ENCODE measurements around the gene HSD17B2.

HSD17B2 gene

DNA sequence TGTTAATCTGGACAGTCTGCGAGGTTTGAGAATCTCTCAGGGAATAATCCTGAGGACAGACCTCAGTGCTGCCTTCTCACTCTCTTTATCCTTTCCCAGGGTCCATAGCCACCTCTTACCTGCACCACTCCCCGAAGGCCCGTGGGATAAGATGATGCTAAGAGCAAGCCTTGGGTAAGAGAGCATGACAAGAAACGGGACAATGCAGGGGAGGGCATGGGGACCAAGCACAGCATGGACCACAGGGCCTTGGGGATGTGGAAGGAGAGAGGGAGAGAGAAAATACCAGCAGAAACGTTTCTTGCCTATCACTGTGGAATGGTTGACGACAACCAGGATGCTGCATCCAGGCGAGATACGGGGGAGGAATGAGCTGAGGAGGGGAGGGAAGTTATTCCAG, 15.5 kb upstream of the HSD17B2 start:
- no peak for DNase-seq

DNA sequence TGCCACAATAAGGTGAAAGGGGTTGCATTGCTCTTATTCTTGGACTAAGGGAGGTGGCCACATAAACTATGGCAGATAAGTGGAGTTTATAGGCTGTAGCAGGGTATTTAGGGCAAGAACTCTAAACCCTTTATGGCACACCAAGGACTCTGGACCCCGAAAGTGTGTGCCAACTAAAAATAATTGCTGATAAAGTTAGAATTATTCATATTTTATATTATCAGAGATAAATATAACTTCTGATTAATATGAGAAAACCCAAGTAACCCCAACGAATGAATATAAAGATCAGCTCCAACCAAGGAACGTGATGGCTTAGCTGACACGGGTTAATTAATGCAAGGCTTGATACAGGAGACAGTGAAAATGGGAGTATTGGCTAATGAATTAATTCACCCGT, 15.0 kb upstream of the HSD17B2 start:
- DNase-seq: no peak

DNA sequence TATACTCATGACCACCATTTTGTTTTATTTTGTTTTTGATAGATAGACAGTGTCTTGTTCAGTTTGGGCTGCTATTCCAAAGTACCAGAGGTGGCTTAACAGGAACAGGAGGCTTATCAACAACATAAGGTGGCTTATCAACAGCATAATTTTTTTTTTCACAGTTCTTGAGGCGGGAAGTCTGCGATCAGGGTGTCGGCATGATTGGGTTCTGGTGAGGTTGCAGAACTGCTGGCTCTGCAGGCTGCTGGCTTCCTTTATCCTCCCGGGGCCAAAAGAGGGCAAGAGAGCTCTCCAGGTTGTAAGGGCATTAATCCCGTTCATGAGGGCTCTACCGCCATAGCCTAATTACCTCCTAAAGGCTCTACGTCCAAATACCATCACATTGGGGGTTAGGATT, 11.8 kb upstream of the HSD17B2 start:
- DNase-seq: no peak

DNA sequence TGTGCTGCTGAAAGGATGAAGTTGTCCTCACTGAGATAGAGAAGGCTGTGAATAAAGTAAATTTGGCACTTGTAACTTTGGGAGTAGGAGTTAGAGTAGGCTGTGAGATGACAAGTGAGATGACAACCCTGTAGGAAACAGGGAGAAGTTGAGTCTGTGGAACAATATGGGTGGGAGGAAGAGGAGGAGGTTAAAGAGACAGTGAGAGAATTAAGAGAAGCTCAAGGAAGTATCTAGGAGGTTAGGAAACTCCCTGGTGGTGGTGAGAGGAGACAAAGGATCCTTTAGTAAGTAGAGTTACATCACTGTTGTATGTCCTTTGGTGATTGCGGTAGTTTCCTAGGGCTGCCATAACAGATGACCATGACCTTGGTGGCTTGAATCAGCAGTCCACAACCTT, 10.7 kb upstream of the HSD17B2 start:
- no peak for DNase-seq

DNA sequence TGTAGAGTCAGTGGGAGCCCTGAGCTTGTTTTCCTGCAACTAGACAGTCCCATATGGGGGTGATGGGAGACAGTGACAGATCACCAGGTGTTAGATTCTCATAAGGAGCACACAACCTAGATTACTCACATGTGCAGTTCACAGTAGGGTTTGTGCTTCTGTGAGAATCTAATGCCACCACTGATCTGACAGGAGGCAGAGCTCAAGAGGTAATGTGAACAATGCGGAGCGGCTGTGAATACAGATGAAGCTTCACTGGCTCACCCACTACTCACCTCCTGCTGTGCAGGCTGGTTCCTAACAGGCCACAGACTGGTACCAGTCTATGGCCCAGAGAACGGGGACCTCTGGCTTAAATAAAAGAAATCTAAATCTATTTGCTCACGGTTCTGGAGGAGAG, 10.2 kb upstream of the HSD17B2 start:
- no peak for DNase-seq

DNA sequence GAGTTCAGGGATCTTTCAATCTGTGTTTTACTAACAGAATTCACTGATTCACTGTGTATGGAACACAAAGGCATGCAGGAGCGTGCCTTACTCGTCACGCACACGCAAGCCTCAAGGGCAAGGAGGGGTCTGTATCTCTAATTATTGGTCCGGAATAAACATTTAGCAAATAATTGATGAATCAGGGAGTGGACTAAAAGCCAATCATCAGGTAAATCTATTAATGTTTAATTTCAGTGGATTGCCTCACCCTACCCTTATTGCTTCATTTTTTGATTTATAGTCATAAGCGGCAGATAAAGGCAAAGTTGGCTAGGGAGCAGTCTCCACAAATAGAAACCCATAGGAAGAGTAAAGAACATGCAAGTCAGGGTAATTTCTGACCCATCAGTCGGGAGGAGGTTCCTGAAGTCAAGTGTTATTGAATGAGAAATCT, 7.4 kb upstream of the HSD17B2 start:
- no peak for DNase-seq

DNA sequence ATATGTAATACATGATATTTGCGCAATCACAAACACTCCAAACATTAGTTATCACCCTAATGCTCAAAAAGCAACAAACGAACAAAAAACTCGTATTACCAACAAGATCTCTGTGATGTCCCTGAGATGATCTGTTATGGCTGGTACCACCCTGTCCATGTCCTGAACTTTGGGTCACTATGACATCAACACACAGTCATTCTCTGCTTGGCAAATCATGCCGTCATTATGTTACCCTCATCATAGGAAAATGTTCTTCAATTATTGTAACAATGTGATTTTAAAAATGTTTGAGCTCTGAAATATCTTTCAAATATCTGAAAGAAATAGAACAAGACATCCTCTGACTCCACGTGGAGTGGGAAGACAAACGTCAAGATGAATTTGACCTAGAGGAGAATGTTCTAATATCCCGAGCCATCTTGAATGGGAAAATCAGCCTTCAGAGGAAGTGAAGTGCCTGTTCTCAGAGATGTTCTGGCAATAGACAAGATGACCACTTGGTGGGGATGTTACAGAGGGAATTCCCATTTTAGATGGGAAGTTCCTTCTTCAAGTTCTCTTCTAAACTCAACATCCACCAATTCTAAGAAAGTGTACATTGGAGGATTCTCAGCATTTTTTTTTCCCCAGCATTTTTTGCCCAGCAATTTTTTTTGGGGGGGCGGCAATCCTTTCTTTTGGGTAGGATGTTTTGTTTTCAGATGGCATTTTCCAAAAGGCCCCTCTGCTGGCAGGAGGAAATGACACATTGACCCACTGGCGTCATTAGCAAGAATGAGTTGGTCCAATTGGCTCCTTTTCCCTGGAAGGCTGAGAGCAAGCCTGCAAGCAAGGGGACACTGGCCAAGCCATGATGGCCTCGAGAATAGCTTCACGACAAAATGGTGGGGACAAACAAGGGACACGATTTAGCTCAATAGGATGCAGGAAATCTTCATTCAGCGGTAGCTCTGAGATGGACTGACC, 3.7 kb upstream of the HSD17B2 start:
- DNase-seq: no peak

DNA sequence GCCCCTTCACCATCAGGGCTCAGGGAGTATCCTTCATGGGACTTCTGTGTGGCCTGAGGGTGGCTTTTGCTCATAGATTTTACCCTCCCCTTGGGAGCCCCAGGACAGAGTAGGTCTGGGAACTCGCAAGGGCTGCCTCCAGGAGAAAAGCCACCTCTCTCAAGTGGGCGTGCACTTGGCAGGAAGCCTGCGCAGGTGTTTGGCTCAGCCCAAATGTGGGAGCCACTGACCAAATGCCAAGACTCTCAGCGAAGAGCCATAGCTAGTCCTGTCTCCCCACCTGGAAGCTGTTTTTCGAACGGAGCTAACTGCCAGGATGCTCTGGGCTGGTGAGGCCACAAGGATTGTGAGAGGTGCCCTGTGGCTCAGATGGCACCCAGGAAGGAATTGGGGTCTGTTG, 2.0 kb upstream of the HSD17B2 start:
- no peak for DNase-seq

DNA sequence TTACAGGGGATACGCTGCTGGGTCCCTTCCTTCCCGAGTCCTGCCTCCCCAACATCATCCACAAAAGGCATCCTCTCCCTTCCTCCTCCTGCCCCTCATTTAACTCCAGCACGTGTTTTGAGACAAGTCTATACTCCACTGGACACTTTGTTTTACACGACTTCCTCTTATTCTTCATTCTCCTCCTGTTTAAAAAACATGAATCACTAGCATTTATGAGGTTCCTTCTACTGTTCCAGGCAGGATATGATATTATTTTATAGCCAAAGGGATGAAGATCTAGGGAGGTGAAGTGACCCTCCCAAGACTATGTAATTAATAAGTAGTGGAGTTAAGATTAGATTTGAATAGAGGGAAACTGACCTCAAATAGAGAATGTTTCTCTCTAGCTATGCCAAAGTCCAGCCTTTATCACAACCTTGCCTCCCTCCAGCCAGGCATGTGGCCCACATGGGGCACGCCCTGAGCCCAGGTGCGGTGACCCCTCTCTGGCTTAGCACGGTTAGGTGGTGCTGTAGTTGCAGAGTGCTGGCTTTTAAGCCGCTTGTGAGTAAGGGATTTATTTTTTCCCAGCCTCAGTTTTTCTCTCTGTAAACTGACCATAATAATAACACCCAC, 1.3 kb upstream of the HSD17B2 start:
- no peak for DNase-seq

DNA sequence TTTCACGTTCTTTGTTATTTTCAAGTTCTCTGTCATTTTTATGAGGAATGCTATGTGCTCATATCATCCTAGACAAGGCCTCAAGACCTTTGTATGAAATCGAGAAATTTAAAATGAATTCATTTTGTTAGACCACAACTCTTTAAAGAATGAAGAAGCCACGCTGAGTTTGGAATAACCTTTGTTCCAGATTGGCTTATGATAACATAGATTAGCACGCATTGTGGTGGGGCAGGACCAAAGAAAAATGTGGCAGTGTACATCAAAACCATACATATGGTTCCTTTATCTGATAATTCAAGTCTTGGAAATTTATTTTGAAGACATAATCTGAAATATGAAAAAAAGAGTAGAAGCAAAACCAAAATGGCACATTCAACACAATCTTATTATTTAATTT, 2.2 kb downstream of the HSD17B2 start:
- no peak for DNase-seq

DNA sequence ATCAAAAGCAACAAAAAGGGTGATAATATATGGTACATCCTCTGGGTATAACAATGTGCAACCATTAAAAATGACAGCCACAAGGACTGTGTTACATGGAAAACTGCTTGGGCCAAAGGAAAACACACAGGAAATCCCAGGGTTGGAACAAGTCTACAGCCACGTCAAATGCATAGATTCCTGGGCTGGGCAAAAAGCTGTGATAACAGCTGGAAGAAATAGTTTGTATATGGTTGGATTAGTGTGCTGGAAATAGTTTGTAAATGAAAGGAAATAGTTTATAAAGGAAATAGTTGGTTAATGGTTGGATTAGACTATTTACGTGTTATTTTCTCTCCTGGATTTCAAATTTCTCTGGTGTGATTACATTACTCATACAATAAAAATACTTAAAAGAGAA, 2.6 kb downstream of the HSD17B2 start:
- DNase-seq: no peak

DNA sequence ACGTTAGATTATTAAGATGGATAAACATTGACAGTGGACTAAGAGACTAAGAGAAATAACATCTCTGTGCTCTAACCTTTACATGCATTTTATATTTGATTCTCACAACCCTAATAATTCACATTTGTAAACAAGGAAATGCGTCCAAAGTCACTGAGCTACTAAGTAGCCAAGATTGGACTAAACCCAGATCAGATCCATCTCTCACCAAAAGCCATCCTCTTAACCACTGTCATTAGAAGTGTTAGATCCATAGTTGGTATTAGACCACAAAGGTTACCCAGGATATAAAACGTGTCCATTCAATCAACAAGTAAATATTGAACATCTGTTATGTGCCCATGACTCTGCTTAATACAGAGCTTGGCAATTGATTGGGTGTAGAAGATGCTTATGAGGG, 5.2 kb downstream of the HSD17B2 start:
- DNase-seq: no peak

DNA sequence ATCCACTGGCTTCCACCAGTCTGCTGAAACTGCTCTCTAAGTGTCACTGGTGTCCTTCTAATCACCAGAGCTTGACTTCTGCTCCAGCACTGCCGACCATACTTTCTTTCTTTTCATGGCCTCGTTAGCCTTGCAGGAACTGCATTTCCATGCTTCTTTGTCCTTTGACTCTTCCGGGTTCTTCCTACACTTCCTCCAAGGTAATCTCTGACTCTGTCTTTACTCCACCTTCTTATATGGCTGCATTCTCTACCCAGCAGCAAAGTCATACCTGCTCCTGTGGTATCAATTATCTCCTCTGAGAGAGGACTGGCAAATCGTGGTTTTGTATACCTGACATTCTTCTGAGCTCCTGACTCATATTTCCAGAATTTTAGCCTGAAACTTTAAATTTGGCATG, 6.5 kb downstream of the HSD17B2 start:
- DNase-seq: no peak

DNA sequence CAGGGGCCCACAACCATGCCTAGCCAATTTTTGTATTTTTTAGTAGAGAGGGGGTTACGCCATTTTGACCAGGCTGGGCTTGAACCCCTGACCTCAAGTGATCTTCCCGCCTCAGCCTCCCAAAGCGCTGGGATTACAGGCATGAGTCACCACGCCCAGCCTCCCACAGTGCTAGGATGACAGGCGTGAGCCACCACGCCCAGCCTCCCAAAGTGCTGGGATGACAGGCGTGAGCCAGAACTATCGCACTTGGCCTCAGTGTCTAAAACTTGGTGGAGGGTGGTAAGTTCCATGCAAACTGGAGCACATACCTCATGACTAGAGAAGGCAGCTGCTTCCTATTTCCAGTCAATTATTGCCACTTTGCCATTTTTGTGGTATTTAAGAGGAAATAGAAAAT, 7.1 kb downstream of the HSD17B2 start:
- no peak for DNase-seq

DNA sequence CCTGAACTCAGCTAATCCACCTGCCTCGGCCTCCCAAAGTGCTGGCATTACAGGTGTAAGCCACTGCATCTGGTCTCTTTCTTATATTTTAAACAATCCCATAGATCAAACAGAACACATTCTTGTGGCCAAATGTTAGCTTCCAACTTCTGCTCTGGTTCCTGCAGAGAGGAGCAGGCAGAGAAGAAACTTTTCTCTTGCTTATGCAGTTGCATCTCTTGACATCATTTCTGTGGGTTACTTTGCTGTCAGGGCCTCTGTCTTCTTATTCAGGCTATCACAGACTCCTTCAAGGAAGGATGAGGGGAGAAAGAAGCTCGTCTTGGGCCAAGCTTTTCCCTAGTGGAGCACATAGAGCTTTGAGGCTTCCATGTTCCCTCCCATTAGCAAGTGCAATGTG, 7.8 kb downstream of the HSD17B2 start:
- no peak for DNase-seq

DNA sequence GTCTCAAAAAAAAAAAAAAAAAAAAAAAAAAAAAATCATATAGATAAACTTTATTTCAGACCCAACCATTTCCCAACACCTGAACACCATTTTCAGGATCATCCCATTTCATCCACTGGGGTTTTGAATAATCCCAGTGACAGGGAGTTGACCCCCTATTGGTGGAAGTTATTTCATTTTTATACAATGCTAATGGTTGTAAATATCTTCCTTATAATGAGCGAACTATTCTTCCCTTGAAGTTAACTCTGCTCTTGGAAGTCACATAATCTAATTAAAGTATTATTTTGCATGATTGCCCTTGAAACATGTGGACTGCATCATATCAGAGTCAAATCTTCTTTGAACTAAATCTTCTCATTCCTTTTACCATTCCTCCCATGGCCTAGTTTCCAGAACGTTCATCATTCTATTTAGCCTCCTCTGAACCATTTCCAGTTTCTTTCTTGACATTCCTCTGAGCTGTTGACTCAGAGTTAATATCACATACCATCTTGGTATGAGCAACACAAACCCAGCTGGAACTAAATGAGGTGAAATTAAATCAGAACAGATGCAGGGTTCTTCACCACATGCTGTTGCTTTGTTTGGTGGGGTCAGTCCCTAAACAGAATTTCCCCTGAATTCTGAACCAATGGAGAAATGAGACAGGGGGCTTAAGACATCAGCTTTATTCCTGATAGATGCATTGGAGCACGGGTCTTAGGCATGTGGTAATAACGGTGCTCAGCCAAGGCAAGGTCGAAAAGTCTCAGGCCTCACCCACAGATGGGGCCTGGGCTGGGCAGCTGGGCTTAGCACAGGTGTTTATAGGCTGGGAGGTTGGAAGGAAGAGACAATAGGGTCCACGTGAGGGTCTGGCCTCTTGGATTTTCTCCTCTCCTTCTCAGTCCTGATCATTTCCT, 8.9 kb downstream of the HSD17B2 start:
- no peak for DNase-seq

DNA sequence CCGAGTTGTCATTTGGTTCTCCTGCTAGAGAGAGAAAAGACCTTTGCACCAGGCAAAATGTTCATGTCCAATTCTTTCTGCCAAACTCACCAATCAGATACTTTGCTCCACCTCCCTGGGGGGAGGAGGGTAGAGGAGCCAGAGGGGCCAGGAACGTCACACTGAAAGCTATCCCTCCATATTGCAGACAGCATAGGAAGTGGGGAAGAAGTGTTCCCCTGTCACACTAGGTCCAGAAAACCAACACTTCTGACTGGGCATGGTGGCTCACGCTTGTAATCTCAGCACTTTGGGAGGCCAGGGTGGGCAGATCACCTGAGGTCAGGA, 9.5 kb downstream of the HSD17B2 start:
- no peak for DNase-seq

DNA sequence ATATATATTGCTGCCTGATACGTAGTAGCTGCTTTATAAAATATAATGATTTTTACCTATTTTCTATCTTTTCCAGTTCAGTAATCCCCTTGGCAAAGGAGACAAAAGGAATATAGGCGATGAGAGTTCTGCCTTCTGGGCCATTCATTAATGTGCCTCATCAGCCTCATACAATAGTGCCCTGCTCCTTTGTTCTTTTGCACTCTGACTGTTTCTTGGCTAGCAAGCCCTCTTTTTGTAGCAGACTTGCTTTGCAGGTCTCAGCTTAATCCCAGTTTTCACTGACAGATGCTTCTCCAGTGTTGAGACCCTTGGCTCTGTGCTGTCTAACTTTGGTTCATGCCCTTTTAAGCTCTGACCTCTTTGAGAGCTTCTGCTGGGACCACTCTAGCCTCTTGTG, 10.4 kb downstream of the HSD17B2 start:
- no peak for DNase-seq

DNA sequence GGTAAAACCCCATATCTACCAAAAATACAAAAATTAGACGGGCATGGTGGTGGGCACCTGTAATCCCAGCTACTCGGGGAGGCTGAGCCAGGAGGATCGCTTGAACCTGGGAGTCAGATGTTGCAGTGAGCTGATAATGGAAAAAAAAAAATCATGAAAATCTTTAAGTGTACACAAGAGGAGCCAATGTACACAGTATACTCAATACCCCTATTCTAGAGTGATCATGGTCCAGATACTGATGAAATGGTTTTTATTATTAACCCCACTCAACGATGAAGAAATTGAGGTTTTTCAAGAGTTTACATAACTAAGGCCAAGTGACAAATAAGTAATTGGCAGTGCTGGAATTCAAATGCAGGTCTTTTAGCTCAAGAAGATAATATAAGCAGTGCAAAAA, 11.5 kb downstream of the HSD17B2 start:
- DNase-seq: no peak

DNA sequence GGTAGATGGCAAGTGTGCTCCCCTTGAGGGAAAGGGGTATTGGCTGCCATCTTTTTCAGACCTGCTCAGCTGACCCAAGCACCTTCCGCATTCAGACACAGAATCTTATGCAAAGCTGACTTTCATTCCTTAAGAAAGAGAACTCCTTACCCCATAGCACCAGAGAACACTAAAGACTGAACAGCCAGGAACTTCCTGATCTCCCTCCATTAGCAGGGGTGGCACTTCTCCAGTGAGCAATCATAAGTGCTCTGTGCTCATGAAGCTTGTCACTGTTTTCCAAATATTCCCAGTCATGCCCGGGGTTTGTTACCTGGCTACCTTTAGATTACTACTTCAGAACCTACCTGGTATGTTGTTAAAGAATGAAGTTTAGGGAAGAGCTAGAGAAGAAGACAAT, 11.9 kb downstream of the HSD17B2 start:
- DNase-seq: no peak

DNA sequence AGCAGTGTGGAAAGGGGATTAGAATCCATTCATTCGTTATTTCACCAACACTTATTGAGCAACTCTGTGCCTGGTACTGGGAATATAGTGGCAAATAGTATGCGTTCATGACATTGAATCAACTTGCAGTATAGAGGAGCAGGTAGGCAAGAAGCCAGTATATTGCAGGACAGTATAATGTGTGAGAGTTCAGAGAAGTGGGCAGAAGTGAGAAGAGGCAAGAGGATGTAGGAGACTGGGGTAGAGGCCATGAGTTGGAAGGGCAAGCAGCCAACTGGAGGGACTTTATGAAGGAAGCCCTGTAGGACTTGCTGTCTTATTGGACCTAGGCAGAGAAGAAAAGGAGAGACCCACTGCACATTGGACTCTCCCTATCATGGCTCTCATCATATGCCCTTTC, 12.3 kb downstream of the HSD17B2 start:
- no peak for DNase-seq

DNA sequence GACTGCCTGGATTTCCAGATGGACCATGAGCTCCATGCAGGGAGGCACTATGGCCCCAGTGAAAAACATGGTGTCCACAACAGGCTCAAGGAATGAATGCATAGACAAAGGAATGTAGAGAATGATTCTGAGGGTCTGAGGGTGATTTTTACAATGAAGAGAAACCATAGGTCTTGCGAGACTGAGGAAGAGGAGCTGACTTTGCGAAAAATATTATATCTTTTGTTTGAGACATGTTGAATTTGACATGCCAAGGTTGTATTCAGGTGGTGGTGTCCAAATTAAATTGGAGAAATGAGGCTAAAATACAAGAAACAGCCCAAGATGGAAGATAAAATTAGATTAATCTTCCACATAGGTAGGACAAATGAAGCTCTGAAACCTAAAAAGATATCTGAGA, 12.7 kb downstream of the HSD17B2 start:
- DNase-seq: no peak

DNA sequence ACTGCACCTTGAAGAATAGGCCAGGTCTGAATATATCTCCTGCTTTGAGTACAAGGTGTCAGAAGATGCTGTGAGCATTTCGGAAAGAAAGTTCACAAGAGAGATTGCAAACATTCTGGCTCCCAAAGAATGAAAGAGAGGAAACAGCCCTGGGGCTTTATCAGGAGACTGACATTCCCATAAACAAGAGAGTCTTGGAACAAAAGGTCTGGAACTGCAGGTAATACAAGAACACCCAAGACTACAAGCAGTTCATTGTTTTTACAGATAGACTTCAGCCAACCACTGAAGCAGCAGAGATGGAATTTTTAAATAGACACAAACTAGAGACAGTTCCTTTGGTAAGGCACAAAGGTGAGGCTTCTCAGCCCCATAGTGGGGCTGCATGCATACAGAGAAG, 14.4 kb downstream of the HSD17B2 start:
- DNase-seq: no peak

DNA sequence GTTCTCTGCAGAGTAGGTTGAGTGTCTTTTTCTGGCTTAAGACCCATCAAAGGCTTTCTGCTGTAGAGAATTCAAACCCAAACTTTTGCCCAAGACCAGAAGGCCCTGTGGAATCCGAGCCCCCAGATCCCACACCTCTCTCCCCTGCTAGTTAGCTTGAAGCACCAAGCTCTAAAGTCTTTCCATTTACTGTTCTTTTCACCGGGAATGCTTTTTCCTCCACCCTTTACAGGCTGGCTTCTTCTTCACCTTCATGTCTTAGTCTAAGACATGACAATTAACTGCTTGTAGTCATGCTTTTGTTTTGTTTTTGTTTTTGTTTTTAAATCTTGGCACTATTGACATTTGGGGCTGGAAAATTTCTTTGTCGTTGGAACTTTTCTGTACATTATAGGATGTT, 15.5 kb downstream of the HSD17B2 start:
- no peak for DNase-seq
